ENCODE data around the gene SHISAL2B.
A peak's percentile ranks its signal among the peaks of the same experiment; 100 is the strongest.
"Not testable (repeated sequence)": the region's sequence is repeated elsewhere in the genome, so short reads cannot be mapped to it uniquely, and the experiment has no call there.

The SHISAL2B gene

DNA sequence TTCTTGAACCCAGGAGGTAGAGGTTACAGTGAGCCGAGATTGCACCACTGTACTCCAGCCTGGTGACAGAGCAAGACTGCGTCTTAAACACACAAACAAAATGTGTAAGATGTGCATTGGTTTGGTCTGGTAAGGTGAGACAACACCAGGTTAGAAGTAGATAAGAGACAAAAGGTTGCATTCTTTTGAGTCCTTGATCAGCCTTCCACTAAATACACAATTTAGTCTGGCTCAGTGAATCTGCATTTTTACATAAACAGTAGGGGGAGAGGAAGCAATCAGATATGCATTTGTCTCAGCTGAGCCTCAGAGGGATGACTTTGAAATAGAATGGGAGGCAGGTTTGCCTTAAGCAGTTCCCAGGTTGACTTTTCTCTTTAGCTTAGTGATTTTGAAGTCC, 15.8 kb downstream of the SHISAL2B start:
- not testable (repeated sequence) for DNase-seq

DNA sequence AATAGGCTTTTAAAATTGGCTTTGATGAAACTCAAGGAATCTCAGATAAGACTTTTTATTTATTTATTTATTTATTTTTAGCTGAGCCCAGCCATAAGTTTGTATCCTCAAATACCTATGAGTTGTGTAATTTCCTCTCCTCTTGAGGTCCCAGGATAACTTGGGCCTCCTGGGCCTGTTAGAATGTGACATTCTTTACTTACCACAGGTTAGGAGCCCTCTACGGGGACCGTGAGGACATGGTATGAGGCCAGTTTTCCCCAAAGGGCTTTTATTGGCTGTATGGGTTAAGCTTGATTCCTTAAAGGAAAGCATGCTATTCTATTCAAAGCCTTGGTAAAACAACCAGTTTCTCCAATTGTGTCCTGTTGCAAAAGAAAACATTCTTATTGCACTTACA, 16.9 kb downstream of the SHISAL2B start:
- no peak for DNase-seq

DNA sequence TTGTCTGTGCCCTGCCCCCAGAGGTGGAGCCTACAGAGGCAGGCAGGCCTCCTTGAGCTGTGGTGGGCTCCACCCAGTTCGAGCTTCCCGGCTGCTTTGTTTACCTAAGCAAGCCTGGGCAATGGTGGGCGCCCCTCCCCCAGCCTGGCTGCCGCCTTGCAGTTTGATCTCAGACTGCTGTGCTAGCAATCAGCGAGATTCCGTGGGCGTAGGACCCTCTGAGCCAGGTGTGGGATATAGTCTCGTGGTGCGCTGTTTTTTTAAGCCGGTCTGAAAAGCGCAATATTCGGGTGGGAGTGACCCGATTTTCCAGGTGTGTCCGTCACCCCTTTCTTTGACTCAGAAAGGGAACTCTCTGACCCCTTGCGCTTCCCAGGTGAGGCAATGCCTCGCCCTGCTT, 24.2 kb downstream of the SHISAL2B start:
- not testable (repeated sequence) for DNase-seq

DNA sequence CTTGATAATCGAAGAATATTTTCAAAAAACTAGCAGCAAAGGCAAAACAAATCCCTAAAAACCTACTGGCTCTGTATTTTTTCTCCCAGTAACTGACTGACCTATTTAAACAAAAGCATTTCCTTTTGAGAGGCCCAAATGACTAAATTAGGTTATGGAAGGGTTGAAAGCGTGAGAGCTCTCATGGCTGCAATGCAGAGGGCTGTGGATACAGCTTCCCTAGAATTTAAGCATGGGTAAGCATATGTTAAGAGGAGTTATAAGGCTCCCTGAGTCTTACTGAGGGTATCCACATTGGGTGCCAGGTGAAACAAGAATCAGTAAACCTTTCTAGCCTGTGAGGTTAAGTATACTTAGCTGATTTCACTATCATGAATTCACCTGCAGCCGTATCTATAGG, 32.3 kb downstream of the SHISAL2B start:
- no peak for DNase-seq

- DNase-seq: no peak
These were observed 36.8 kb downstream of the SHISAL2B start for GRCh38 chr5:64727150-64727549.

DNA sequence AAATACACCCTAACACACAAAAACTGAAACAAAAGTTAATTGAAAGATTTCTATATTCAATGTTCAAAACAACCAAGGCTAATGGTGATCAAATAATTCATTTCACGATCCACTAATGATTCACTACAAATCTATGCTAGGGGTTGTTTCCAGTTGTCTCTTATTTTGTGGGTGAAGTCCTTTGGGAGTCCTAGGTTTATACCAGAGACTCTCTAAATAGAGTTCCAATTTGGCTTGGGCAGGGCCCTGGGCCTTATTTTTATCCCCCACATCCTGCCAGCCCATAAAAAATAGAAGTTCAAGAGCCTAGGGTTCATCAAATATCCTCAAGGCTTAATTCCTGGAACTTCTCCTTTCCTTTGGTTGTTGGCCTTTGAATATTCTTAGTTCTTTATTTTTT, 52.1 kb downstream of the SHISAL2B start:
- no peak for DNase-seq

DNA sequence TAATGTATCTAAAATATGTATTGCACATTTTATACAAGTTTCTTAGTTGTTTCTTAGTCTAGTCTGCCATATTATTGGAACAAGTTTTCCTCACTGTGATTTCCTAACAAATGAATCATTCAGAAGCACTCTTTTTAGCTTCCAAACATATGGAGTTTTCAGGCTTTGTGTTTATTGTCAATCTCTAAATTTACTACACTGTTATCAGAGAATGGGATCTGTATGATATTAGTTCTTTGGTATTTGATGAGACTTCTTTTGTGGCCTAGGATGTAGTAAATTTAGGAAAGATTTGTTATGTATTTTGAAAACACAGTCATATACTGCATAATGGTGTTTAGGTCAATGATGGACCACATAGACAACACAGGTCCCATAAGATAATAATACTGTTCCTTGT, 52.5 kb downstream of the SHISAL2B start:
- no peak for DNase-seq

DNA sequence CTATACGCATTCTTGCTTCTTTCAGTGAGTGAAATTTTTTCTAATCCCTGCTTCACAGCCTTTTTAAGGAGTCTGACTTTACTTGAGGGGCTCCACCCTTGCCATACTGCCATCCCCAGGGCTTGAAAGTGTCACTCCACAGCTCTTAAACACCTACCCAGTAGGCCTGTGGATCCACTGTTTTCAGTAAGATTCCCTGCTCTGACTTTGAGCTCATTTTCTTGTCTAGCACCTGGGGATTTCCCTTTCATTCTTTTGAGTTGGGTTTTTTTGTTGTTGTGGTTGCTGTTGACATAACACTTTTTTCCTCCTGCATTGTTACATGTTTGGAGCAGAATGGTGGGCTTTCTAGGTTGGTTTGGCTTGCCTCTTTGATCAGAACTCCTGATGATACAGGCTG, 54.6 kb downstream of the SHISAL2B start:
- DNase-seq: no peak

DNA sequence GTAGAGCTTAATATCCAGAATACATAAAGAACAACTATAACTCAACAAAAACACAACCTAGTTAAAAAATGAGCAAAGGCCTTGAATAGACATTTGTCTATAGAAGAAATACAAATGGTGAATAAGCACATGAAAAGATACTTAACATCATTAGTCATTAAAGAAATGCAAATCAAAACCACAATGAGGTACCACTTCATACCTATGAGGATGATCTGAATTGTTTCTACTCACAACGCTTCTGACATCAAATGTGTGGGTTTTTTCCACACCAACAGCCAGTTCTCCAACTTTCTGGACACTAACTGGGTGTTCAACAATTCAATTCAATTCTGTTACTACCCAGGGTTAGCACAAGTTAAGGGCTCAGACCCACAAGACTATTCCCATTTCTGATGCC, 56.1 kb downstream of the SHISAL2B start:
- DNase-seq: no peak

- no peak for DNase-seq
These were observed 59.1 kb downstream of the SHISAL2B start for GRCh38 chr5:64749385-64749784.

DNA sequence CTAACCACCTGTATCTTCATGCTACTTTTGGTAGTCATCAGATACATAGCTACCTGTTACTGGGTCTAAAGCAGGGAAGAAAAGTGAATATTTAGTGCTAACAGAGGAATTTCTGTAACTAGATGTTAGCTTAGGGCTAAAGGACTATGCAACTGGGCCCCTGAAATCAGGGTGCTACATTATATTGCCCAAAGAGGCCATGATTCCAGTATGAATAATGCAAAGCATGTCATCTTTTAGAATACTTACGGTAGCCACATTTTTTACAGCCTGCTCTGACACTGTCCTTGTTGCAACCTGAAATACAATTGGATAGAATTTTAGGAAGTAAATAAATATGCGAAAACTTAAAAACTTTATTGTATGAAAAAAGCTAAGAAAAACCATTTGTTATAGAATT, 63.8 kb downstream of the SHISAL2B start:
- DNase-seq: no peak

GRCh38 chr5:64758901-64759300, 68.6 kb downstream of the SHISAL2B start:
- no peak for DNase-seq

GRCh38 chr5:64759960-64760660, 69.8 kb downstream of the SHISAL2B start:
- DNase-seq: peak; percentile 85

DNA sequence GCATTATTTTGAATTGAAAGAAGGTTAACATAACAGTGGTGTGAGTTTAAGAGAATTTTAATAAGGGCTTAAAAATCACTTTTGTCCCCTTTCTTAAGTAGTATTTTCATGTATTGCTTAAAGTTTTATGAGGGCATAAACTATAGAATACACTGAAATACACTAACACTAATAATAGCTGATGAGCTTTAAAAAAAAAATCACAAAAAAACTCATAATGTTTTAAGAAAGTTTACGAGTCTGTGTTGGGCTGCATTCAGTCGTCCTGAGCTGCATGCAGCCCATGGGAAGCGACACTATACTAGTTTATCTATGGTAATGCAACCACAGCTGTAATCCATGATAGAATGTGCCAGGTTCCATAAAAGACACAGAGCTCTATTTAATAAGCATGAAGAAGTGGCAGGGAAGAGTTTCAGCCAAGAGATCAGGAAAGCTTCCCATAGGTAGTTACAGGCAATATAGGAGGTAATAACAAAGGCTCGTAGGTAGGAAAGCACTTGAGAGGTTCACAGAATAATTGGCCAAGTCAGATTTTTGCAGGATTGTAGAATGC, 73.7 kb downstream of the SHISAL2B start:
- no peak for DNase-seq

GRCh38 chr5:64765804-64766504, 75.7 kb downstream of the SHISAL2B start:
- no peak for DNase-seq

- no peak for DNase-seq
These were observed 76.6 kb downstream of the SHISAL2B start for GRCh38 chr5:64766941-64767340.
